GM12873 (cell line): ENCODE data around the gene WDR88.

Source experiments
- CTCF ChIP-seq: IDR thresholded peaks from 2 replicates; pipeline ENCODE4 v1.5.1; 2012; ENCODE audit warnings: low read depth, mild to moderate bottlenecking, moderate library complexity, low read length, control low read depth; ENCODE audit not compliant: insufficient read depth; ENCODE audit errors: missing control alignments

The WDR88 gene

DNA sequence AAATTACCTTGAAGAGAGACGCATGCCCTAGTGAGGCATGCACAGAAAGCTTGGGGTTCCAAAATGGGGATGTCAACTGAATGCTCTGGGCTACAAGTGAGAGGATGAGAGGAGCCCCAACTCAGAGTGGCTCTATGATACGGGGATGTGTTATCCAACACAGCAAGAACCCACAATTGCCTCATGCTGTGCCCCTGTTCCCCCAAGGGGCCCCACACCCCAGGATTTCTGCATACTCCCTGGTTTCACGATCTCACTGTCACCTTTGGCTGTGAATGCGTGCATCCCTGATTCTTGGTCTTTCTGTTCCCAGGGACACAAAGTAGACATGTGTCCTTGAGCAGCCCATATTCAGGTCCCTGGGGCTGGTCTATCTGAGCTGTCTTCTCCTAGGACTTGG lies 29.3 kb downstream of the WDR88 start:
- no peak for TF ChIP-seq CTCF

DNA sequence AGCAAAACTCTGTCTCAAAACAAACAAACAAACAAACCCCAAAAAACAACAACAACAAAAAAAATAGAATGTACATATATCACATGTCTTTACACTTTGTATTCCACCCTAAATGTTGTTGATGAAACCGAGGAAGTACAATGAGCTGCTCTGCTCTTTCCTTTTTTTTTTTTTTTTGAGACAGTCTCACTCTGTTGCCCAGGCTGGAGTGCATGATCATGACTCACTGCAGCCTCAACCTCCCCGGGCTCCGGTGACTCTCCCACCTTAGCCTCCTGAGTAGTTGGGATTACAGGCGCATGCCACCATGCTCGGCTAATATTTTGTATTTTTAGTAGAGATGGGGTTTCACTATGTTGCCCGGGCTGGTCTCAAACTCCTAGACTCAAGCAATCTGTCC lies 31.6 kb downstream of the WDR88 start:
- TF ChIP-seq CTCF = no peak

DNA sequence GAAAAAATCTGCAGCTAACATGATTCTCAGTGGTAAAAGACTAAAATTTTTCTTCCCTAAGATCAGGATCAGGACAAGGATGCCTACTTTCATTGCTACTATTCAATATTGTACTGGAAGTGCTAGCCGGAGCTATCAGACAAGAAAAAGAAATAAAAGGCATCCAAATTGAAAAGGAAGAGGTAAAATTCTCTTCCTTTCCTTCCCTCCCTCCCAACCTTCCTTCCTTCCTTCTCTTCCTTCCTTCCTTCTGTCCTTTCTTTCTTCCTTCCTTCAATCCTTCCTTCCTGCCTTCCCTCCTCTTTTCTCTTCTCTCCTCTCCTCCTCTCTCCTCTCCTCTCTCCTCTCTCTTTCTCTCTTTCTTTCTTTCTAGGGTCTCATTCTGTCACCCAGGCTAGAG lies 35.5 kb downstream of the WDR88 start:
- TF ChIP-seq CTCF = no peak

- TF ChIP-seq CTCF = no peak
Measured at GRCh38 chr19:33168528-33168927, 36.6 kb downstream of the WDR88 start.

DNA sequence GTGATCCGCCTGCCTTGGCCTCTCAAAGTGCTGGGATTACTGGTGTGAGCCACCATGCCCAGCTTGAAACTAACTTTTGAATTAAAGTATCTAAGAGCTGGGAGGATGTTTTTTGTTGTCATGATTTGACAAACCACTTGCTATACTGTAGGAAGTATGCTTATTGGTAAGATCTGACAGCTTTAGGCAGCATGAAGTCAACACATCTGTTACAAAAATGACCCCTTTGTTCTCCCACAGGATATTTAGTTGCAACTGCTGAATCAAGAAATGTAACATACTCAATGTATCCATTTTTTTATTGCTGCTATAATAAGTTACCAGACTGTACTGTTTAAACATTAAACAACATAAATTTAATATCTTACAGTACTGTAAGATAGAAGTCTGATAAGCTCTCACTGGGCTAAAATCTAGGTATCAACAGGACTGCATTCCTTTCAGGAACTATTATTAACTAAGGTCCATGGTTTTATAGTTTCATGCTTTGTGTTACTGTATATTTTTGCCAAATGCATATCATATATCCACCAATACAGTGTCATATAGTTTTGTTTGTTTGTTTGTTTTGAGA lies 39.4 kb downstream of the WDR88 start:
- TF ChIP-seq CTCF = no peak

DNA sequence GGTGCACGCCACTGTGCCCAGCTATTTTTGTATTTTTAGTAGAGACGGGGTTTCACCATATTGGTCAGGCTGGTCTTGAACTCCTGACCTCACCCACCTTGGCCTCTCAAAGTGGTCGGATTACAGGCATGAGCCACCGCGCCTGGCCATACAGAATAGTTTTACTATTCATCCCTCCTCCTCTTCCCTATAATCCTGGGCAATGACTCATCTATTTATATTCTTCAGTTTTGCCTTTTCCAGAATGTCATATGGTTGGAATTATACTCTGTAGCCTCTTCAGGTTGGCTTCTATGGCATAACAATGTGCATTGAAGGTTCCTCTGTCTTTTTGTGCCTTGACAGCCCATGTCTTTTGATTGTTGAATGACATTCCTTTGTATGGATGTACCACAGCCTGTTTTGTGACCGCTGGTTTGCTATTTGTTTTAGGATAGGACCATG lies 40.0 kb downstream of the WDR88 start:
- TF ChIP-seq CTCF = no peak

DNA sequence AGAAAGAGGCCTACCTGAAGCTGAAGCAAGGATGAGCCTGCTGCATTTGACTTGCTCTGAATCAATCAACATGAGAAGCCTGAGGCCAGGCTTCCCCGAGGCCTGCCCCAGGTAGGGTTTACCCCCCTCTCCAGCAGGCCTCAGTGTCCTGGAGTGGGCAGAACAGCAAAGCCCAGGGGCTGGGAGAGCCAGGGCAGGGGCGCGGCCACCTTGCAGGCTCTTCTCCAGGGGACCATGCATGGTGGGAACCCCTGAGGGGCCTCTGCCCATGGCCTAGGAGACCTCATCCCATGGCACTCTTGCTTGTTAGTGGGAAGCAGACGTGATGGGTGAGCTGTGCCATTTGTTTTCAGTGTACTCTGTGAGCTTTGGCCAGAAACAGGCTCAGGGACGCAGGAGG lies 42.3 kb downstream of the WDR88 start:
- no peak for TF ChIP-seq CTCF
